ENCODE data around the gene PLXNA2.

DNA sequence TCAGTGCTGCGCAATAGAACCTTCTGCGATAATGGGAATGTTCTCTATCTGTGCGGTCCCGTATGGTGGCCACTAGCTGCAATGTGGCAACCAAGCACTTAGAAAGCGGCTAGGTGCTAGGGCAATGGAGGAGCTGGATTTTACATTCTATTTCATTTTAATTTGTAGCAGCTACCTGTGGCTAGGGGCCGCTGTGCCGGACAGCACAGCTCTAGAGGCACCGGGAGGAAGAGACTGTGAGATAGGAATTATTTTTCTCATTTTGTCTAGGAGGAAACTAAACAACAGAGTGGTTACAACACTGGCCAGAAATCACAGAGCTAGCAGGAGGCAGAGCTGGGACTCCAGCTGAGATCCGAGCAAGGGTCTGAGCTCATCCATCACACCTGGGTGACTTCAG lies 202.7 kb downstream of the PLXNA2 start:
- TF ChIP-seq, protein P1, sequence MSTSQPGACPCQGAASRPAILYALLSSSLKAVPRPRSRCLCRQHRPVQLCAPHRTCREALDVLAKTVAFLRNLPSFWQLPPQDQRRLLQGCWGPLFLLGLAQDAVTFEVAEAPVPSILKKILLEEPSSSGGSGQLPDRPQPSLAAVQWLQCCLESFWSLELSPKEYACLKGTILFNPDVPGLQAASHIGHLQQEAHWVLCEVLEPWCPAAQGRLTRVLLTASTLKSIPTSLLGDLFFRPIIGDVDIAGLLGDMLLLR (CRISPR knock-in tag; IDR thresholded peaks at IDR 0.05): no peak
- TF ChIP-seq, protein P2, sequence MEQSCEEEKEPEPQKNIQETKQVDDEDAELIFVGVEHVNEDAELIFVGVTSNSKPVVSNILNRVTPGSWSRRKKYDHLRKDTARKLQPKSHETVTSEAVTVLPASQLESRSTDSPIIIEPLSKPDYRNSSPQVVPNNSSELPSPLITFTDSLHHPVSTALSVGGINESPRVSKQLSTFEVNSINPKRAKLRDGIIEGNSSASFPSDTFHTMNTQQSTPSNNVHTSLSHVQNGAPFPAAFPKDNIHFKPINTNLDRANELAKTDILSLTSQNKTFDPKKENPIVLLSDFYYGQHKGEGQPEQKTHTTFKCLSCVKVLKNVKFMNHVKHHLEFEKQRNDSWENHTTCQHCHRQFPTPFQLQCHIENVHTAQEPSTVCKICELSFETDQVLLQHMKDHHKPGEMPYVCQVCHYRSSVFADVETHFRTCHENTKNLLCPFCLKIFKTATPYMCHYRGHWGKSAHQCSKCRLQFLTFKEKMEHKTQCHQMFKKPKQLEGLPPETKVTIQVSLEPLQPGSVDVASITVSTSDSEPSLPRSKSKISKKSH (CRISPR knock-in tag; IDR thresholded peaks at IDR 0.05; ENCODE audit: borderline replicate concordance): no peak
- no peak for TF ChIP-seq SIX1 (CRISPR knock-in tag; IDR thresholded peaks at IDR 0.05; ENCODE audit: borderline replicate concordance)
- no peak for TF ChIP-seq ZNF468 (CRISPR knock-in tag; IDR thresholded peaks at IDR 0.05)
- TF ChIP-seq POLR2A (IDR thresholded peaks at IDR 0.05; ENCODE audit: insufficient read depth in 1 of 2, low read depth in 2 of 2, low read length in 2 of 2): no peak
- TF ChIP-seq ZNF274 (CRISPR knock-in tag; IDR thresholded peaks at IDR 0.05): no peak
- no peak for TF ChIP-seq MTF2 (CRISPR knock-in tag; IDR thresholded peaks at IDR 0.05; ENCODE audit: borderline replicate concordance)
- no peak for TF ChIP-seq RBM22 (optimal IDR thresholded peaks at IDR 0.05; ENCODE audit: low read length)
- TF ChIP-seq CAMTA2 (CRISPR knock-in tag; IDR thresholded peaks at IDR 0.05; ENCODE audit: borderline replicate concordance): no peak

Measured in HepG2 (cell line).